Measurements from ENCODE around the gene EFNA5.
A peak's percentile ranks its signal among the peaks of the same experiment; 100 is the strongest.
"Not testable (repeated sequence)": the region's sequence is repeated elsewhere in the genome, so short reads cannot be mapped to it uniquely, and the experiment has no call there.

Gene EFNA5

DNA sequence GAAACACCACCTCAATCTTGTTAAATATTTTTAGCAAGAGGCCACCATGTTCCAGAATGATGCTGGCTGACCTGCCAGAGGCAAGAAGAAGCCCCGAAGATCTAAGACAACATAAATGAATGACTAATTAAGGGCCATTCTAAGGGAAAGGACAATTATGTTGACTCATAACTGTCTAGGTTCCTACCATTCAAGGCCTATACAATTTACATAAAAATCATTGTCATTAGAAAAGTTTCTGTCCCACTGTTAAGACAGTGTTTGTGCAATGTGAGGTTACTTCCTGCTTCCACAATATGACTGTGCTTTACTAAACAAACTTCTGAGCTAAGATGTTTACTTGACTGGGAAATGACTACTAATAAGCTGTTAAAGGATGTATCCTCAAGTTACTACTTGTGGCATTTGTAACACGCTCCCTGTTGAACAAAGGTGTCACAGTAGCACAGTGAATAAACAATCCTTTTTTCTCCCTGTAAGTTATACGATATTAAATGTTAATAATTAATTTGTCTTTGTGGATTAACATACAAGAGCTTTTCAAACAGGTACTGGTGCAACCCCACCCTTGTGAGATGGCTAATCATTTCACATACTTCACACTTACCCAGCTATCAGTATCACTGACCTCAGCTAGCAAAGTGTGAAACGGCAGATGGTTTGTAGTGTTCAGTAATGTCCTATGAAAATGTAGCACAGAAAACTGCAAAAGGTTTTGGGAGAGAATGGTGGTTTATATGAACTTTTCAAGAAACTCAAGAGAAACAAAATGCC lies 195.8 kb downstream of the EFNA5 start:
- no peak for DNase-seq

- no peak for DNase-seq
Measured at GRCh38 chr5:107474361-107474715, 196.4 kb downstream of the EFNA5 start.

GRCh38 chr5:107472620-107473064 lies 198.1 kb downstream of the EFNA5 start:
- no peak for DNase-seq

DNA sequence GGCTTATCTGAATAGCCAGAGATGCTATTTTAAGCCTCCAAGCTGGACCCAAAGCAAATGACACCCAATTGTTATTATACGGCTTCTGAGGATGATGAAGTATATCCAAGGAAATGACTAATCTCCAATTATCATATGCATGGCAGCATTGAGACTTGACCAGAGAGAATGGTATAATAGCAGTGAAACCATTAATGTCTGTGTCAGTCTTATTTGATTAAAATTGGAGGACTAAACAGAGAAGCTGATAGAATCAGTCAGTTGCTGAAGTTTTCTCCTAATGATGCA lies 200.5 kb downstream of the EFNA5 start:
- DNase-seq = peak; percentile 51

DNA sequence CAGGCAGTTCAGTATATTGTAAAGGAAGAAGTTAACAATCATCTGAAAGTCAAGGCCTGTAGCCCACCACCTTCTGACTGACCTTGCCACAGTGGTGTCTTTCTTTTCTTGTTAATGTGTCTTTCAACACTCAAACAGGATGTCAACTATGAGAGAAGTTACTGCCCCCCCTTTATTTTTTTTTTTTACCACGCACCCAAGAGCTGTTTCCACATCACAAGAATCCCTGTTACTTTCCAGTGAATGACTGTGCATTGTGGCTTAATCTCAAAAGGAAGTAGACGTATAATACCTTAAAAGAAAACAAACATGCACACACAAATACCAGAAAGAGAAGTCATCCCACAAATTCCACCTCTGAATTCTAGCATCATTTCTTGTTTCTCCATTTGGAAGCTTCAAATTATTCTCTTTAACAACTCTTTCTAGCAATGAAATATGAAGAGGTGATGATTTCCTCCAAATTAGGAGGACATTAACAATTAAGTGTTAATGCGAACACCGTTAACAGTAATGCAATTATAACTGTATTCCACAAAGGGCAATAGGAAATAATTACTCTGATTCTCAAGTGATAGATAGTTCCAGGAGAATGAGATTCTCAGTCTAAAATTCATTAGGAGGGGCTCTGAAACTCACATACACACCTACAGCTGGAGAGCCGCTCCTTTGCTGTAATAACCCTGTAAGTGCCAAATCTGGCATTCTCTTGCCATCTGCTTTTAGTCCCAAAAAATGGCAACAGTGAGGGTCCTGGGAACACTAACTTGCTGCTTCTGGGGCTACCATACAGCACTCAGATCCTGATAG lies 201.0 kb downstream of the EFNA5 start:
- DNase-seq = peak; percentile 91

DNA sequence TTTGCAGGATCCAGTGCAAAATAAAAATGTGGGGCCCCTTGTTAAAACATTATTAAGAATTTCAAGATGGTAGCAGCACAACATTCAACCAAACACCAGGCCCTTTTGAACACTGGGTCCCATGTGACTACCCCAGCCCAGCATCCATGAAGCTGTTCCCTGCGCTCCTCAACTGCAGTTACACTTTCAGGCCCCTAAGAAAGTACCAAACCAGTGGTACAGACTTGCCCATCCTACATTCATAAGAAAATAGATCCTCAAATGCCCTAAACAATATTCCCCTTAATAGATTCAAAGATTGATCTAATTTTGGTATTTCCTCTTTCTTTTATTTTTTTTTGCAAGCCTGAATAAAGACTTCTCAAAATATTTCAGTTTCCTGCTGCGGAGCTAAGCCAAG lies 201.7 kb downstream of the EFNA5 start:
- DNase-seq = no peak

- DNase-seq = peak; percentile 24
Measured at GRCh38 chr5:107468276-107468675, 202.5 kb downstream of the EFNA5 start.

DNA sequence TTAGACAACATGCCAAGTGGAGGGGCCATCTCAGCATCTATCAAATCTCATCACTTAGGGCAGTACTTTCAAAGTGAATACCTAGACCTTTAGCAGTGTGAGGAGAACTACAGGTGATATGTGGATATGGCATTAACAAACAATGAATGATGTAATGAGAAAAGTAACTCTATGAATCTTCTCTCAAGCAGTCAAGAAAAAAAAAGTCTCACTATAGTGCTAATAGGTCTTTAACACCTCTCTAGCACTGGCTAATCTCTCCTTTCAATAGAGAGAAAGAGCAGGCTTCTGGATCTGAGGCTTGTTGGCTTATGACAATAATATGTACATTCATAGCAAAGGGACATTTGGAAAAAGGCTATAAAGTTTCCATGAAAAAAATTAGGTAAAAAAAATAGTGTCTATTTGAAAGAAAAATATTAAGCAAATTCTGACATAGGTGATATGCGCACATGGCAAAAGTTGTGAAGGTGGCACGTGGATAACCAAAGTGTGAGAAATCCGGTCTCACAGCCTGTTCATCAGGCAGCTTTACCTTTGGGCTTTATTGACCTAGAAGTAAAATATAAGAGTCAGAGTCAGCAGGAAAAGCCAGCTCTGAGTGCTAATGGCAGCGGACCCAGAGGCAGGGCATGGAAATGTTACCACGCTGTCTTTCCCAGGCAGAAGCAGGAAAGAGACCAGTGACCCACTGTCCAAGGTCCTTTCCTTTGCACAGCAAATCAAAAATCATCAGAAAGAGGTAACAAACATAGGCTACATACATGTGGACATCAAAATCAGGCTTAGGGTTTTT lies 203.4 kb downstream of the EFNA5 start:
- no peak for DNase-seq

DNA sequence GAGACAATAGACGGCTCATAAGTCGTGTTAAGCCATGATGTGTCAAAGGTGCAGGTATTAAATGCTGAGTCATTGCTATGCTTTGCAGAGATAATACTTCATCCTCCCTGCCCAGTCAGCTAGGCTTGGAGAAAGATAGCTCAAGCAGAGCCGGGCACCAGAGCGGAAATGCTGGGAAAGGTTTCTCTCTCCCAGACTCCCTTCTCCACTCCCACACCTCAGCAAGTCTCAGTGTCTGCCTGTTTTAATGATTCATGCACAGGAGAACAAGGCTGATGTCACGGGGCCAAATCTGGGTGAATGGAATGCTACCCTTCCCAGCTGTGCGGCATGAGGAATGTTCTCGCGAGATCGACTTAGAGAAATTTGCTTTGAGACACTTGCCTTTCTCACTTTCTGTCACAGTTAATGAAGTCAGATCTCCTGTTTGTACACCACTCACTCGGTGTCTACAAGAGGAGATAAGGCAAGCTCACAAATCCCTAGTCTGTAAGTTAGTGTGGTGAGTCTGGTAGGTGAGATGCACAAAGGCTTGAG lies 204.4 kb downstream of the EFNA5 start:
- DNase-seq = peak; percentile 100

- no peak for DNase-seq
Measured at GRCh38 chr5:107464876-107465275, 205.9 kb downstream of the EFNA5 start.

DNA sequence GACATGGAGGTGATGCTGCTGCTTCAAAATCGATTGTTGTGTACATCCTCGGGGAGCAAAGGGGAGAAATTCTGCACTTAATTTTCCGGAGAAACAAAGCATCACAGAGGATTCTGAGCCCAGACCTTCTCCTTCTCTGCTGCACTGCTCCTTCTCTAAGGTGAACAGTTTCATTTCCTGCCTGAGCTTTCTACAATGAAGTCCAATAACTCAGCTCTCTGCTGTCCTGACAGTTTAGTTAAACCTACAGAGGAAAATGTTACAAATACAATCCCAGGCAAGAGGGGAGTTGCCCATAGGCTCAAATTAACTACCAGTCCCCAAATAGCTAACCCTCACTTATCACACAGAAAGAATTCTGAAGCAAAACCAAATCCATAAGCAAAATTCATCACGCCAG lies 206.3 kb downstream of the EFNA5 start:
- no peak for DNase-seq

- DNase-seq = no peak
Measured at GRCh38 chr5:107463731-107464130, 207.0 kb downstream of the EFNA5 start.

- no peak for DNase-seq
Measured at GRCh38 chr5:107461770-107462169, 209.0 kb downstream of the EFNA5 start.

DNA sequence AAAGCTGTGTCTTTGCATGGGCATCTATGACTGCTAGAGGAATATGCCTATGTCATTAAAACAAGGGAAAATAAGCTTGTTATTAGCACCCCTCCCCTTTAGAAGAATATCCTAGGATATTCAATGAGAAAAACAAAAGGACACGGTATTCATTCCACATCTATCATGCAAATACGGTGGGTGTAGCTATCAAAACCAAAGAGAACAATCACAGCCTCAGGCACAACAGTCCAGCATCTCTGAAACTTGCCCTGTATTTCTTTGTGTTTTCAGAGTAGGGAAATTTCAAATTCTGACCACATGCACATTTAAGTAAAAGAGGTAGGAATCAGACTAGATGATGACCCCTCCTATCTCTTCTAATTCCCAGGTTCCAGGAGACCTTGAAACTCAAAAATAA lies 209.9 kb downstream of the EFNA5 start:
- DNase-seq = no peak

- peak; percentile 83 for DNase-seq
Measured at GRCh38 chr5:107459605-107460004, 211.1 kb downstream of the EFNA5 start.

DNA sequence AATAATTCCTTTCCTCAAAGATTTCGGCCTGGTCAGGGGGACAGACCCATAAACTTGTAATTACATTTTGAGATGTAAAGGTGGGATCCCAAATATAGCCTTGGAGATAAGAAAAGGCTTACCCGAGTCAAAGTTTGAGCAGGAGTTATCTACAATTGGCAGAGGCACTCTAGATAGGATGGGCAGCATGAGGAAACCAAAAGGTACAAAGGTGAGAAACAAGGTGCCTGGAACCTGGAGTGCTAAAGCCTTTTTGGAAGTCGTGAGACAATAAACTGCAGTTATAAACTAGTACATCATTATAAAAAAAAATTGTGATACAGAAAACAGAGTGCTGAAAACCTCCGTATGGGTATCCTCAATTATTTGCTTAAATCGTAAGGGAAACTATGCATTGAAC lies 212.4 kb downstream of the EFNA5 start:
- no peak for DNase-seq

DNA sequence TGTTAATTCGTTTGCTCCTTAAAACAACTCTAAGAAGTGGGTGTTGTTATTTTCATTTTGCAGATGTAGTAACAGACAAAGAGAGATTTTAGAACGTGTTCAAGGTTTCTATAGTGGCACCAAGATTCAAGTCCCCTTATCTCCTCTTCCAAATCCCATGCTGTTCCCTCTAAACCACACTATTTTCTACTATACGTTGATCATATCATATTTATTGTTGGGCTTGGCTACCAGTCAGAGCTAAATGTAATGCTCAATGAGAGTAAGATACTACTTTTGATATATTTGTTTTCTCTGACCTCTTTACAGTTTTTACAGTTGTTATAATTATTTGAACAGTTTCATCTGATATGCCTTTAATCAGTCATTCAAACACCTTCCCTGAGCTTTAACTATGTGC lies 212.9 kb downstream of the EFNA5 start:
- DNase-seq = no peak

DNA sequence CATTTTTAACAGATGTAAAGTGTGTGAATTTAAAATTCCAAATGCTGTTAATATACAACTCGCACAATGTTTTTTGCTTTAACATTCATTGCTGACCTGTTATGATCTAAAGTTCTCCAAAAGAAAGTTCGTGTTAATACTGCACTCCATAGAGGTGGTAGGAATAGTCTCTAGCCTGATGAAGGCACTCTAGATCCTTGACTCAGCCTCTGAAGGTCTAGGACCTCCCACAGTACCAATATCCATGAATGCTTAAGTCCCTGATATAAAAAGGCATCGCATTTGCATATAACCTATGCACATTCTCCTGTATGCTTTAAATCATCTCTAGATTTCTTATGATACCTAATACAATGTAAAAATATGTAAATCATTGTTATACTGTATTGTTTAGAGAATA lies 213.6 kb downstream of the EFNA5 start:
- DNase-seq = no peak

DNA sequence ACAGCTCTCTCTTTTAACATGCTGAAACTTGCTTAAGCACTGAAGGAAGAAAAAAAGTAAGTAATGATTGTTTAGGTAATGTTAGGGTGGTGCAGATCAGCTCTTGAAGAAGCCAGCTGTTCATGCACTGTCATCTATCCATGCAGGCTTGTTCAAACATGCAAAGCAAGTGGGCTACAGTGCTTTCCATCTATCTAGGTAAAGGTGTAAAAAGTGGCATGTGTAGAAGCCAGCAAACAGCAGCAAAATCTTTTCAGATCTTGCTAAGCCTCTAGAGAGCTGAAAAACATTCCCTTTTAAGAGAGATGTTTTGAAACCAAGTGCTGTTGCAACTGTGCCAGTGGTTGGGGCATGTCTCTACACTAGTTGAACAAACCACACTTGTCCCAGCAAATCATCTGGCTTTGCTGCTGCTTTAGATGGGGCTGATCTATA lies 214.4 kb downstream of the EFNA5 start:
- no peak for DNase-seq

GRCh38 chr5:107455111-107455544 lies 215.6 kb downstream of the EFNA5 start:
- DNase-seq = peak; percentile 80

DNA sequence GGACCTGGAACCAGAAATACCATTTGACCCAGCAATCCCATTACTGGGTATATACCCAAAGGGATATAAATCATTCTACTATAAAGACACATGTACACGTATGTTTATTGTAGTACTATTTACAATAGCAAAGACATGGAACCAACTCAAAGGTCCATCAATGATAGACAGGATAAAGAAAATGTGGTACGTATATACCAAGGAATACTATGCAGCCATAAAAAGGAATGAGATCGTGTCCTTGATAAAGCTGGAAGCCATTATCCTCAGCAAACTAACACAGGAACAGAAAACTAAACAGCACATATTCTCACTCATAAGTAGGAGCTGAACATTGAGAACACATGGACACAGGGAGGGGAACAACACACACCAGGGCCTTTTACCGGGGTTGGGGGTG lies 218.9 kb downstream of the EFNA5 start:
- not testable (repeated sequence) for DNase-seq

- DNase-seq = no peak
Measured at GRCh38 chr5:107451028-107451427, 219.7 kb downstream of the EFNA5 start.

GRCh38 chr5:107450531-107450930 lies 220.2 kb downstream of the EFNA5 start:
- DNase-seq = no peak
